ENCODE results near the gene TRIM44.

Gene TRIM44

GRCh38 chr11:35787626-35788025 is 125.1 kb downstream of the TRIM44 start:
- TF ChIP-seq, protein P1, sequence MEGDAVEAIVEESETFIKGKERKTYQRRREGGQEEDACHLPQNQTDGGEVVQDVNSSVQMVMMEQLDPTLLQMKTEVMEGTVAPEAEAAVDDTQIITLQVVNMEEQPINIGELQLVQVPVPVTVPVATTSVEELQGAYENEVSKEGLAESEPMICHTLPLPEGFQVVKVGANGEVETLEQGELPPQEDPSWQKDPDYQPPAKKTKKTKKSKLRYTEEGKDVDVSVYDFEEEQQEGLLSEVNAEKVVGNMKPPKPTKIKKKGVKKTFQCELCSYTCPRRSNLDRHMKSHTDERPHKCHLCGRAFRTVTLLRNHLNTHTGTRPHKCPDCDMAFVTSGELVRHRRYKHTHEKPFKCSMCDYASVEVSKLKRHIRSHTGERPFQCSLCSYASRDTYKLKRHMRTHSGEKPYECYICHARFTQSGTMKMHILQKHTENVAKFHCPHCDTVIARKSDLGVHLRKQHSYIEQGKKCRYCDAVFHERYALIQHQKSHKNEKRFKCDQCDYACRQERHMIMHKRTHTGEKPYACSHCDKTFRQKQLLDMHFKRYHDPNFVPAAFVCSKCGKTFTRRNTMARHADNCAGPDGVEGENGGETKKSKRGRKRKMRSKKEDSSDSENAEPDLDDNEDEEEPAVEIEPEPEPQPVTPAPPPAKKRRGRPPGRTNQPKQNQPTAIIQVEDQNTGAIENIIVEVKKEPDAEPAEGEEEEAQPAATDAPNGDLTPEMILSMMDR (IDR thresholded peaks at IDR 0.05; ENCODE audit: insufficient read depth, missing control alignments): no peak
- FAIRE-seq: no peak

GRCh38 chr11:35791088-35791958 is 128.7 kb downstream of the TRIM44 start:
- DNase-seq (ENCODE audit: insufficient read length, low spot score): no peak
- TF ChIP-seq, protein P1 (IDR thresholded peaks at IDR 0.05; ENCODE audit: insufficient read depth, missing control alignments): no peak
- FAIRE-seq: no peak

More at GRCh38 chr11:35787626-35788025, 125.1 kb downstream of the TRIM44 start:
- DNase-seq (ENCODE audit: insufficient read length, low spot score): no peak

- TF ChIP-seq, protein P1 (IDR thresholded peaks at IDR 0.05; ENCODE audit: insufficient read depth, missing control alignments): no peak
- FAIRE-seq: no peak
- DNase-seq (ENCODE audit: insufficient read length, low spot score): no peak
Measured at GRCh38 chr11:35792148-35792845, 129.7 kb downstream of the TRIM44 start.

DNA sequence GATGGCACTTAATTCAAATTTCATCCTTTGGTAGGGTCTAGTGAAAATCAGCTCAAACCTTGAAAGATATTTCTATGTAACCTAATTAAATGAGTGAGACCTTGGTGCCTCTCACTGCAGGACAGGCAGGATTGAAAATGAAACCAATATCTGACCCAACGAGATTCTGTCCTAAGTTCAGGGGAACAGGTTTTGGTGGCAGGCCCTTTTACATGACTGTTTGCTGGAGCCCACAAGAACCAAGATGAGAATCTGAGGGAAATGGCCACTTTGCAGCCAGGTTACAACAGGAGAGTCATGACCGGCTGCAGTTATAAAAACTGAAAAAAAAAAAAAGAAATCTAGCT is 130.2 kb downstream of the TRIM44 start:
- DNase-seq (ENCODE audit: insufficient read length, low spot score): no peak
- TF ChIP-seq, protein P1 (IDR thresholded peaks at IDR 0.05; ENCODE audit: insufficient read depth, missing control alignments): no peak
- FAIRE-seq: no peak

DNA sequence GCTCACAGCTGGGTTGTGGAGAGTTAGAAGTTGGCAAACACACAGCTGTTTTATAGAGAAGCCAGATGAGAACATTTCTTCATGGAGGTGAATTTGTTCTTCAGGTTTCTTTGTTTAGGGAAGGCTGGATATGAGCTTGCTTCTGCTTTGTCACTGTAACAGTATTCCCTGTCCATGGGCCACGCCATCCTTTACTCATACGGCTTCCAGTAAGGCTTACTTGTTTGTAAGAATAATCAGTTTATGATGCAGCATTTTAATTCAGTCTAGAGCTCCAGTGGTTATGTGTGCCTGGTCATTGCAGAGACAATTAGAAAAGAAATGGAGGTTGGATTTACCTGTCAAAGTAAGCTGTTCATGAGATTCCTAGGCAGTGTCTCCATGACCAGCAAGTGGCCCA is 131.8 kb downstream of the TRIM44 start:
- no peak for DNase-seq (ENCODE audit: insufficient read length, low spot score)
- no peak for FAIRE-seq
- TF ChIP-seq, protein P1 (IDR thresholded peaks at IDR 0.05; ENCODE audit: insufficient read depth, missing control alignments): no peak

- DNase-seq (ENCODE audit: insufficient read length, low spot score) (no peak), FAIRE-seq (no peak)
- TF ChIP-seq, protein P1 (IDR thresholded peaks at IDR 0.05; ENCODE audit: insufficient read depth, missing control alignments): no peak
Measured at GRCh38 chr11:35794850-35795249, 132.3 kb downstream of the TRIM44 start.

GRCh38 chr11:35796562-35796961 is 134.0 kb downstream of the TRIM44 start:
- no peak for DNase-seq (ENCODE audit: insufficient read length, low spot score)
- TF ChIP-seq, protein P1 (IDR thresholded peaks at IDR 0.05; ENCODE audit: insufficient read depth, missing control alignments): no peak
- no peak for FAIRE-seq

All from D721Med (cell line).